ENCODE results near the gene BCAR3.

BCAR3 gene

DNA sequence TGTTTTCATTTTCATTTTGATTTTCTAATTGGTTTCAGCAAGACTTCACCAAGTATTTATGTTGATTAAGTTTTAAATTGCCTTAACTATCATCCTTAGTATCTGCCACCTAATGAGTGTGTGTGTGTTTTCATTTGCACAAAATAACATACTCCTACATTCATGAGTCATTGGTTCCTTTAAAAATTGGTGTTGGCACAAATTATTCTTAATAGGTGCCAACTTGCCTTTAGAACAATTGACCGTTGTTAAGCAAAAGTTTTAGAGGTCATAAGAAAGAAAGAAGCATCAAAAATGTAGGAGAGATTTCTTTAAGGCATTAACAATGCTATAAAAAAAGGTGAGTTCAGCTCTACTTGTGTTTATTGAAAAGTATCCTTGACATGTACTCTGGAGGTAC, 156.2 kb downstream of the BCAR3 start:
- TF ChIP-seq, protein P1, sequence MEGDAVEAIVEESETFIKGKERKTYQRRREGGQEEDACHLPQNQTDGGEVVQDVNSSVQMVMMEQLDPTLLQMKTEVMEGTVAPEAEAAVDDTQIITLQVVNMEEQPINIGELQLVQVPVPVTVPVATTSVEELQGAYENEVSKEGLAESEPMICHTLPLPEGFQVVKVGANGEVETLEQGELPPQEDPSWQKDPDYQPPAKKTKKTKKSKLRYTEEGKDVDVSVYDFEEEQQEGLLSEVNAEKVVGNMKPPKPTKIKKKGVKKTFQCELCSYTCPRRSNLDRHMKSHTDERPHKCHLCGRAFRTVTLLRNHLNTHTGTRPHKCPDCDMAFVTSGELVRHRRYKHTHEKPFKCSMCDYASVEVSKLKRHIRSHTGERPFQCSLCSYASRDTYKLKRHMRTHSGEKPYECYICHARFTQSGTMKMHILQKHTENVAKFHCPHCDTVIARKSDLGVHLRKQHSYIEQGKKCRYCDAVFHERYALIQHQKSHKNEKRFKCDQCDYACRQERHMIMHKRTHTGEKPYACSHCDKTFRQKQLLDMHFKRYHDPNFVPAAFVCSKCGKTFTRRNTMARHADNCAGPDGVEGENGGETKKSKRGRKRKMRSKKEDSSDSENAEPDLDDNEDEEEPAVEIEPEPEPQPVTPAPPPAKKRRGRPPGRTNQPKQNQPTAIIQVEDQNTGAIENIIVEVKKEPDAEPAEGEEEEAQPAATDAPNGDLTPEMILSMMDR (IDR thresholded peaks at IDR 0.05; ENCODE audit: extremely low read depth, insufficient read depth, missing control alignments): no peak
- in situ Hi-C loops (cut with MboI; ENCODE audit: low pct_unique_long_range_greater_than_20kb, low sequenced_read_pairs, unreplicated experiment): no loop called here
- DNase-seq (ENCODE audit: low spot score): no peak

DNA sequence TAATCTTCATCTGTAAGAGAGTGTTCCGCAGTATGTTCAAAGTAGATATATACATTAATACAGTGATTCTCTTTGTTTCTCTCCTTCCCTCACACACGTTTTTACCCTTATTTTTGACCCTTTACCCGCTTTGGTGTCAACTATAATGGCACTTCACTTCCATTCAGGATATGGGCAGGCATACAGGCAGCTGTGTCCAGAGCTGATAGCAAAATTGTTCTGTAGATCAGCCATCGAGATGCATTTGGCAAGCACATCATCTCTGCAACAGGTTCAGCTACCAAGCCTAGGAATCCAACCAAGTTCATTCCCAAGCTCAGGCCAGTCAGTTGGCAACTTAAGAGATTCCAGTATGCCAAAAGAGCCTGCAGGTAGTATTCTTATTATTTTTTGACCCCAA, 158.9 kb downstream of the BCAR3 start:
- TF ChIP-seq, protein P1 (IDR thresholded peaks at IDR 0.05; ENCODE audit: extremely low read depth, insufficient read depth, missing control alignments): no peak
- DNase-seq (ENCODE audit: low spot score): no peak
- in situ Hi-C loops (cut with MboI; ENCODE audit: low pct_unique_long_range_greater_than_20kb, low sequenced_read_pairs, unreplicated experiment): no loop called here

- DNase-seq (ENCODE audit: low spot score): no peak
- in situ Hi-C loops (cut with MboI; ENCODE audit: low pct_unique_long_range_greater_than_20kb, low sequenced_read_pairs, unreplicated experiment): no loop called here
- TF ChIP-seq, protein P1 (IDR thresholded peaks at IDR 0.05; ENCODE audit: extremely low read depth, insufficient read depth, missing control alignments): no peak
These were observed 160.0 kb downstream of the BCAR3 start for GRCh38 chr1:93521618-93522017.

DNA sequence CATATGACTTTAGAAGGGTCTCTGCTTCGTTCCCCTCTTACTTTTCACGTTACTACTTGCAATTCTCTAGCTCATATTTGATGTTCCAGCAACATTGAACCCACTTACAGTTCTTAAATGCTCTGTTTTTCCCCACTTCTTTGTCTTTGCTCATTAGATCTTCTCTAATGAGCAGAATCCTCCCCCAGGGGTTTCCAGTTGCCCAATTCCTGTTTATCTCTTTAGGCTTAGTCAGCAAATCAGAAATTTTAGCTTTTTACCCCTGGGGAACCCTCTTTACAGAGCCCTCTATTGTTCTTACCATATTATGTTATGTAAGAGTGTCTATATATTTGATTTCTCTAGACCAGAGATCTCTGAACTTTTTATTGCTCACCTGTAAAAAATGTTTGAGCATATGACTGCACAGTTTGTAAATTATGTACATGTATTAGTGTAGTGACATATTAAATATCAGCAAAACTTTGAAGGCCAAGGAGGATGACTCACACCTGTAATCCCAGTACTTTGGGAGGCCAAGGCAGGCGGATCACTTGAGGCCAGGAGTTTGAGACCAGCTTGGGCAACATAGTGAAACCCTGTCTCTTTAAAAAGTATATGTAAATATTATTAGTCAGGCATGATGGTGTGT, 162.3 kb downstream of the BCAR3 start:
- in situ Hi-C loops (cut with MboI; ENCODE audit: low pct_unique_long_range_greater_than_20kb, low sequenced_read_pairs, unreplicated experiment): no loop called here
- DNase-seq (ENCODE audit: low spot score): no peak
- TF ChIP-seq, protein P1 (IDR thresholded peaks at IDR 0.05; ENCODE audit: extremely low read depth, insufficient read depth, missing control alignments): no peak

GRCh38 chr1:93518516-93518915, 163.1 kb downstream of the BCAR3 start:
- in situ Hi-C loops (cut with MboI; ENCODE audit: low pct_unique_long_range_greater_than_20kb, low sequenced_read_pairs, unreplicated experiment): no loop called here
- no peak for DNase-seq (ENCODE audit: low spot score)
- TF ChIP-seq, protein P1 (IDR thresholded peaks at IDR 0.05; ENCODE audit: extremely low read depth, insufficient read depth, missing control alignments): no peak

GRCh38 chr1:93516164-93516563, 165.5 kb downstream of the BCAR3 start:
- TF ChIP-seq, protein P1 (IDR thresholded peaks at IDR 0.05; ENCODE audit: extremely low read depth, insufficient read depth, missing control alignments): no peak
- in situ Hi-C loops (cut with MboI; ENCODE audit: low pct_unique_long_range_greater_than_20kb, low sequenced_read_pairs, unreplicated experiment): no loop called here
- DNase-seq (ENCODE audit: low spot score): no peak
